ENCODE data around the gene NEURL1.

GRCh38 chr10:103519798-103520197 lies 26.3 kb downstream of the NEURL1 start:
- no peak for TF ChIP-seq CTCF (IDR thresholded peaks at IDR 0.05)
- TF ChIP-seq POLR2A (IDR thresholded peaks at IDR 0.05), result no peak
- no peak for TF ChIP-seq EP300 (IDR thresholded peaks at IDR 0.05)

Measured in tibial nerve (tissue), 4 donors.